ENCODE results near the gene GRK4. TPM values are rescaled to one million over a fixed set of nuclear protein-coding genes. Genes with fewer than 3 reads are reported as not detected.

The GRK4 gene
- total and polyA plus RNA-seq, 4 donors, result 1.0 to 2.2 (median 1.8) TPM

DNA sequence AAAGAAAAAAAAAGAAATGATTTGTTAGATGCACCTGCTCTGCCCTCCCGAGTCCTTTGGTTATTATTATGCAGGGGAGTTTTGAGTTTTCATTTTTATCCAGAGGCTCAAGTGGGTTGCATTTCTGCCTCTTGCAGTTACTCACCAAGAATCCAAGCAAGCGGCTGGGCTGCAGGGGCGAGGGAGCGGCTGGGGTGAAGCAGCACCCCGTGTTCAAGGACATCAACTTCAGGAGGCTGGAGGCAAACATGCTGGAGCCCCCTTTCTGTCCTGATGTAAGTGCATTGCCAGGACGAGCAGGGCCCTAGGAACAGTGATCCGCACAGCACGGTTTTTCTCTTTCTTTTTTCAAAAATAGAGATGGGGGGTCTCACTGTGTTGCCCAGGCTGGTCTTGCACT is 71.9 kb downstream of the GRK4 start:
- Histone ChIP-seq H3K9ac (ENCODE audit: low read depth in 1 of 2, low read length in 2 of 2) (no peak overlapping the region), H3K27ac (ENCODE audit: low read depth in 1 of 2, low read length in 2 of 2) (no peak overlapping the region), H3K9me3 (ENCODE audit: control insufficient read depth in 4 of 4, low read length in 3 of 4) (no peaks in the 10 kb centered on the region), H3K27me3 (ENCODE audit: control insufficient read depth in 4 of 4, insufficient read depth in 4 of 4, low read length in 3 of 4) (no peaks in the 10 kb centered on the region), H3K4me1 (ENCODE audit: control insufficient read depth in 4 of 4, insufficient read depth in 4 of 4, low read length in 3 of 4) (peaks cover 0 to 13% (median 2%) of the 10 kb centered on the region in 4 donors), H3K4me3 (ENCODE audit: low read depth in 1 of 3, low read length in 3 of 3) (no peak overlapping the region), H3K36me3 (ENCODE audit: control insufficient read depth in 4 of 4, insufficient read depth in 3 of 4, low read depth in 1 of 4, low read length in 3 of 4) (no peaks in the 10 kb centered on the region)
- TF ChIP-seq CTCF (IDR thresholded peaks at IDR 0.05; ENCODE audit: low read depth, low read length, missing input control) (no peak), HNF4G (IDR thresholded peaks at IDR 0.05) (no peak), NR2F2 (IDR thresholded peaks at IDR 0.05) (no peak), JUND (IDR thresholded peaks at IDR 0.05) (no peak), REST (IDR thresholded peaks at IDR 0.05) (no peak), FOXA2 (IDR thresholded peaks at IDR 0.05) (no peak), SP1 (IDR thresholded peaks at IDR 0.05) (no peak), TAF1 (conservative IDR thresholded peaks at IDR 0.05) (no peak), RXRA (IDR thresholded peaks at IDR 0.05) (no peak), GABPA (IDR thresholded peaks at IDR 0.05 in 1 of 2, conservative IDR thresholded peaks at IDR 0.05 in 1 of 2) (no peak), FOXA1 (IDR thresholded peaks at IDR 0.05) (no peak), EGR1 (IDR thresholded peaks at IDR 0.05; ENCODE audit: low read depth in 2 of 2) (no peak)
- 94% methylated on average over 8 of the region's 8 CpGs for WGBS
- DNase-seq (ENCODE audit: low spot score), result no peak

DNA sequence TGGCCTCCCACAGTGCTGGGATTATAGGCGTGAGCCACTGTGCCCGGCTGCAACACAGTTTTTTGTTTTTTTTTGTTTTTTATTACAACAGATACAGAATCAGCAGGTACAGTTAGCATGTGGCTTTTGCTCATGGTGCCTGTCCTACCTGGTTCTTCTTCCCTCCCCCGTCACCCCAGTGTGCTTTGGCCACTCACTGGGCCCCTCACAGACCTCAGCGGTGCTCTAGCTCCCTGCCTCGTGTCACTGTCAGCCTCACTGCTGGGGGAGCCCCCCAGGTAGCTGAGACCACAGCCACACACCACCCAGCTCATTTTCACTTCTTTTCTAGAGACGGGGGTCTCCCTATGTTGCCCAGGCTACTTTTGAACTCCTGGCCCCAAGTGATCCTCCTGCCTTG is 72.3 kb downstream of the GRK4 start:
- 93% methylated on average over 6 of the region's 6 CpGs for WGBS
- Histone ChIP-seq H3K4me1 (ENCODE audit: control insufficient read depth in 4 of 4, insufficient read depth in 4 of 4, low read length in 3 of 4) (peaks cover 0 to 13% (median 2%) of the 10 kb centered on the region in 4 donors), H3K4me3 (ENCODE audit: low read depth in 1 of 3, low read length in 3 of 3) (no peak overlapping the region), H3K36me3 (ENCODE audit: control insufficient read depth in 4 of 4, insufficient read depth in 3 of 4, low read depth in 1 of 4, low read length in 3 of 4) (no peaks in the 10 kb centered on the region), H3K27me3 (ENCODE audit: control insufficient read depth in 4 of 4, insufficient read depth in 4 of 4, low read length in 3 of 4) (no peaks in the 10 kb centered on the region), H3K27ac (ENCODE audit: low read depth in 1 of 2, low read length in 2 of 2) (no peak overlapping the region), H3K9ac (ENCODE audit: low read depth in 1 of 2, low read length in 2 of 2) (no peak overlapping the region), H3K9me3 (ENCODE audit: control insufficient read depth in 4 of 4, low read length in 3 of 4) (no peaks in the 10 kb centered on the region)
- no peak for TF ChIP-seq FOXA2 (IDR thresholded peaks at IDR 0.05)
- TF ChIP-seq RAD21 (IDR thresholded peaks at IDR 0.05), result no peak
- no peak for TF ChIP-seq TAF1 (conservative IDR thresholded peaks at IDR 0.05)
- no peak for TF ChIP-seq ATF3 (IDR thresholded peaks at IDR 0.05)
- no peak for TF ChIP-seq YY1 (IDR thresholded peaks at IDR 0.05)
- no peak for TF ChIP-seq CTCF (IDR thresholded peaks at IDR 0.05; ENCODE audit: low read depth, low read length, missing input control)
- no peak for TF ChIP-seq SP1 (IDR thresholded peaks at IDR 0.05)
- TF ChIP-seq NR2F2 (IDR thresholded peaks at IDR 0.05), result no peak
- no peak for DNase-seq (ENCODE audit: low spot score)

Data from liver (tissue), 9 donors.